Liver (tissue), 2 donors: ENCODE measurements around the gene ZNF189.

Experiments
- TF ChIP-seq, protein P1 (sequence below): fragments of 150-350 bp; IDR thresholded peaks from 2 replicates; pipeline ENCODE4 v1.5.1; 2017; ENCODE audit warnings: improper control_type of control experiment, low read depth, low read length; ENCODE audit not compliant: missing input control
- TF ChIP-seq, protein P2 (sequence below): IDR thresholded peaks from 2 replicates; pipeline ENCODE4 v1.6.1; 2016; ENCODE audit warnings: antibody characterized with exemption
- donor health status: healthy.

DNA sequence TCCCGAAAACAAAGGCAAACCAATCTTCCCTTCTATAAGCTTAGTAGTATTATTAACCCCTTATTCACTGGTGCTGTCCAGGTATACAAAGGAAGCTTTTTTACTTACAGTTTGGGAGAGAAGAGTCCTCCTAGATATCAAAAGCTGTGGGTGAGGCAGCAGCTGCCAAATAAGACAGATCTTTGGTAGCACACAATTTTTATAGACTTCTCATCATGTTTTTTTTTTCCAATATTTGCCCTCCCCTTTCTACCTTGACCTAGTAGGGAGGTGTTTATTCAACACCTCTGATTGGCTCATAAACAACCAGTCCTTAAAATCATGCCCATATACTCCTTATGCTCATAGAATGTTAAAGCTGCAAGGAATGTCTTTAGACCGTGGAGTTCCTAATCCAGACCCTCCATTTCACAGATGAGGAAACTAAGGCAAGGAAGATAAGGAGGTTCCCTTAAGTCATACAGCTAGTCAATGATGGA, 37.0 kb downstream of the ZNF189 start, which contains the start of gene ALDOB:
- TF ChIP-seq, protein P1, sequence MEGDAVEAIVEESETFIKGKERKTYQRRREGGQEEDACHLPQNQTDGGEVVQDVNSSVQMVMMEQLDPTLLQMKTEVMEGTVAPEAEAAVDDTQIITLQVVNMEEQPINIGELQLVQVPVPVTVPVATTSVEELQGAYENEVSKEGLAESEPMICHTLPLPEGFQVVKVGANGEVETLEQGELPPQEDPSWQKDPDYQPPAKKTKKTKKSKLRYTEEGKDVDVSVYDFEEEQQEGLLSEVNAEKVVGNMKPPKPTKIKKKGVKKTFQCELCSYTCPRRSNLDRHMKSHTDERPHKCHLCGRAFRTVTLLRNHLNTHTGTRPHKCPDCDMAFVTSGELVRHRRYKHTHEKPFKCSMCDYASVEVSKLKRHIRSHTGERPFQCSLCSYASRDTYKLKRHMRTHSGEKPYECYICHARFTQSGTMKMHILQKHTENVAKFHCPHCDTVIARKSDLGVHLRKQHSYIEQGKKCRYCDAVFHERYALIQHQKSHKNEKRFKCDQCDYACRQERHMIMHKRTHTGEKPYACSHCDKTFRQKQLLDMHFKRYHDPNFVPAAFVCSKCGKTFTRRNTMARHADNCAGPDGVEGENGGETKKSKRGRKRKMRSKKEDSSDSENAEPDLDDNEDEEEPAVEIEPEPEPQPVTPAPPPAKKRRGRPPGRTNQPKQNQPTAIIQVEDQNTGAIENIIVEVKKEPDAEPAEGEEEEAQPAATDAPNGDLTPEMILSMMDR, result no peak
- TF ChIP-seq, protein P2, sequence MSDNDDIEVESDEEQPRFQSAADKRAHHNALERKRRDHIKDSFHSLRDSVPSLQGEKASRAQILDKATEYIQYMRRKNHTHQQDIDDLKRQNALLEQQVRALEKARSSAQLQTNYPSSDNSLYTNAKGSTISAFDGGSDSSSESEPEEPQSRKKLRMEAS, result no peak
